H9 (cell line): ENCODE measurements around the gene SLC22A16. TPM values are rescaled to one million over a fixed set of nuclear protein-coding genes. Genes with fewer than 3 reads are reported as not detected.

Source experiments
- DNase-seq: peaks from one replicate; pipeline ENCODE4 v3.0.0-alpha.2; 2017
- H2AFZ ChIP-seq: one replicate; pipeline ENCODE4 v1.6.1; 2013; ENCODE audit warnings: mild to moderate bottlenecking, low read length, control low read depth, moderate library complexity
- H2AK5ac ChIP-seq: 2 replicates; pipeline ENCODE4 v1.6.1; 2013; ENCODE audit warnings: low read length, control low read depth, mixed read lengths; ENCODE audit not compliant: insufficient read length
- H2BK120ac ChIP-seq: one replicate; pipeline ENCODE4 v1.6.1; 2013; ENCODE audit warnings: low read depth, mild to moderate bottlenecking, low read length, control low read depth, inconsistent platforms; ENCODE audit not compliant: poor library complexity, severe bottlenecking
- H2BK12ac ChIP-seq: 2 replicates; pipeline ENCODE4 v1.6.1; 2013; ENCODE audit warnings: low read length, control low read depth, mixed read lengths, low read depth; ENCODE audit not compliant: insufficient read length
- H2BK15ac ChIP-seq: 2 replicates; pipeline ENCODE4 v1.6.1; 2013; ENCODE audit warnings: low read depth, low read length, control low read depth
- H2BK20ac ChIP-seq: one replicate; pipeline ENCODE4 v1.6.1; 2013; ENCODE audit warnings: low read depth, mild to moderate bottlenecking, low read length, control low read depth, inconsistent platforms; ENCODE audit not compliant: poor library complexity, severe bottlenecking
- H2BK5ac ChIP-seq: 2 replicates; pipeline ENCODE4 v1.6.1; 2013; ENCODE audit warnings: low read length, control low read depth, mixed read lengths; ENCODE audit not compliant: insufficient read length
- H3K14ac ChIP-seq: 2 replicates; pipeline ENCODE4 v1.6.1; 2013; ENCODE audit warnings: low read length, control low read depth; ENCODE audit not compliant: insufficient read depth
- H3K18ac ChIP-seq: 2 replicates; pipeline ENCODE4 v1.6.1; 2013; ENCODE audit warnings: low read depth, mild to moderate bottlenecking, mixed read lengths, low read length, control low read depth; ENCODE audit not compliant: insufficient read length
- H3K23ac ChIP-seq: 2 replicates; pipeline ENCODE4 v1.6.1; 2013; ENCODE audit warnings: low read length, control low read depth, mixed read lengths, low read depth; ENCODE audit not compliant: insufficient read length
- H3K23me2 ChIP-seq: 2 replicates; pipeline ENCODE4 v1.6.1; 2013; ENCODE audit warnings: low read depth, mild to moderate bottlenecking, mixed read lengths, low read length, control low read depth; ENCODE audit not compliant: insufficient read length, poor library complexity, severe bottlenecking
- H3K27ac ChIP-seq: 2 replicates; pipeline ENCODE4 v1.5.1; 2013; ENCODE audit warnings: low read length, control low read depth, mixed read lengths, low read depth; ENCODE audit not compliant: insufficient read length
- H3K27me3 ChIP-seq: 2 replicates; pipeline ENCODE4 v1.6.1; 2013; ENCODE audit warnings: low read length, control low read depth, inconsistent platforms; ENCODE audit not compliant: insufficient read depth
- H3K4ac ChIP-seq: 2 replicates; pipeline ENCODE4 v1.6.1; 2013; ENCODE audit warnings: low read depth, mild to moderate bottlenecking, control low read depth, inconsistent platforms, low read length, moderate library complexity
- H3K4me1 ChIP-seq: 2 replicates; pipeline ENCODE4 v1.6.1; 2013; ENCODE audit warnings: low read length, control low read depth, inconsistent platforms; ENCODE audit not compliant: insufficient read depth
- H3K4me2 ChIP-seq: 2 replicates; pipeline ENCODE4 v1.6.1; 2013; ENCODE audit warnings: low read length, control low read depth, mixed read lengths; ENCODE audit not compliant: insufficient read length, insufficient read depth
- H3K56ac ChIP-seq: 2 replicates; pipeline ENCODE4 v1.6.1; 2013; ENCODE audit warnings: low read depth, mild to moderate bottlenecking, mixed read lengths, low read length, control low read depth; ENCODE audit not compliant: insufficient read length
- H3K79me1 ChIP-seq: 2 replicates; pipeline ENCODE4 v1.6.1; 2013; ENCODE audit warnings: low read depth, mild to moderate bottlenecking, moderate library complexity, low read length, control low read depth, inconsistent platforms; ENCODE audit not compliant: insufficient read depth, poor library complexity, severe bottlenecking
- H3K79me2 ChIP-seq: 2 replicates; pipeline ENCODE4 v1.6.1; 2013; ENCODE audit warnings: low read length, control low read depth, inconsistent platforms; ENCODE audit not compliant: insufficient read depth
- H3K9ac ChIP-seq: 2 replicates; pipeline ENCODE4 v1.6.1; 2013; ENCODE audit warnings: low read length, control low read depth, mixed read lengths; ENCODE audit not compliant: insufficient read length; ENCODE audit errors: extremely low read depth
- H3K9me3 ChIP-seq: one replicate; pipeline ENCODE4 v1.6.1; 2013; ENCODE audit warnings: low read depth, low read length, inconsistent platforms; ENCODE audit not compliant: control insufficient read depth
- H3T11ph ChIP-seq: one replicate; pipeline ENCODE4 v1.6.1; 2013; ENCODE audit warnings: mild to moderate bottlenecking, low read length, control low read depth, inconsistent platforms
- H4K20me1 ChIP-seq: one replicate; pipeline ENCODE4 v1.6.1; 2013; ENCODE audit not compliant: control insufficient read depth, insufficient read length, insufficient read depth
- H4K5ac ChIP-seq: 2 replicates; pipeline ENCODE4 v1.6.1; 2013; ENCODE audit warnings: low read depth, mild to moderate bottlenecking, mixed read lengths, low read length, control low read depth; ENCODE audit not compliant: insufficient read length
- H4K8ac ChIP-seq: replicated peaks from 2 replicates; pipeline ENCODE4 v1.6.1; 2013; ENCODE audit warnings: low read length, control low read depth, mixed read lengths, low read depth; ENCODE audit not compliant: insufficient read length
- H4K91ac ChIP-seq: 2 replicates; pipeline ENCODE4 v1.6.1; 2013; ENCODE audit warnings: low read depth, mild to moderate bottlenecking, moderate library complexity, mixed read lengths, low read length, control low read depth; ENCODE audit not compliant: insufficient read length
- H3K27ac Mint-ChIP-seq, 3 experiments: 2 replicates in 2 of 3; 3 replicates in 1 of 3; pipeline ENCODE4 v1.8.0; 2020 to 2021; ENCODE audit warnings: mixed read lengths in 3 of 3, mild to moderate bottlenecking in 1 of 3, moderate library complexity in 1 of 3
- H3K27me3 Mint-ChIP-seq: 2 replicates; pipeline ENCODE4 v1.8.0; 2021; ENCODE audit warnings: low read depth, mild to moderate bottlenecking, moderate library complexity, mixed read lengths
- H3K36me3 Mint-ChIP-seq, 3 experiments: 2 replicates in 2 of 3; 3 replicates in 1 of 3; pipeline ENCODE4 v1.8.0; 2020 to 2021; ENCODE audit warnings: low read depth in 3 of 3, mixed read lengths in 3 of 3; ENCODE audit not compliant: insufficient read depth in 1 of 3
- H3K4me1 Mint-ChIP-seq, 2 experiments: 2 replicates each; pipeline ENCODE4 v1.8.0; 2020; ENCODE audit warnings: mixed read lengths in 2 of 2
- H3K4me3 Mint-ChIP-seq, 2 experiments: 2 replicates in 1 of 2; 3 replicates in 1 of 2; pipeline ENCODE4 v1.8.0; 2020 to 2021; ENCODE audit warnings: mild to moderate bottlenecking in 2 of 2, mixed read lengths in 2 of 2, moderate library complexity in 1 of 2
- H3K9me3 Mint-ChIP-seq, 2 experiments: 2 replicates in 1 of 2; 3 replicates in 1 of 2; pipeline ENCODE4 v1.8.0; 2020; ENCODE audit warnings: mild to moderate bottlenecking in 2 of 2, mixed read lengths in 2 of 2, moderate library complexity in 1 of 2
- CTCF ChIP-seq: fragments of 200-600 bp; sonication (generic); conservative IDR thresholded peaks from 3 replicates; pipeline ENCODE4 v1.8.0; 2021; ENCODE audit warnings: antibody characterized with exemption, mild to moderate bottlenecking
- WGBS: extraction: QIAGEN DNeasy Blood & Tissue Kit; methylation state at CpG from one replicate; pipeline ENCODE4 v1.1.7; 2013; ENCODE audit warnings: missing lambda C conversion rate, low lambda C conversion rate, mixed read lengths; ENCODE audit not compliant: insufficient read length; ENCODE audit errors: extremely low coverage; 5-methylcytosine and 5-hydroxymethylcytosine counted together
- total RNA-seq: library from RNA; stranded (reverse); gene quantifications from 2 replicates; pipeline ENCODE4 v1.2.1, GENCODE V29; 2021

The SLC22A16 gene
- total RNA-seq, 1 experiment from 2014 or later = not detected

GRCh38 chr6:110458476-110458875 lies 17.9 kb downstream of the SLC22A16 start:
- Histone ChIP-seq H2BK5ac (no peak overlapping the region), H3T11ph (no peak overlapping the region), H4K5ac (no peak overlapping the region), H2AFZ (no peak overlapping the region), H3K56ac (no peak overlapping the region), H3K79me1 (no peaks in the 10 kb centered on the region), H3K4ac (no peak overlapping the region), H2AK5ac (no peak overlapping the region), H3K79me2 (no peaks in the 10 kb centered on the region), H4K8ac (no peak overlapping the region), H3K4me2 (no peak overlapping the region), H3K18ac (no peak overlapping the region), H3K23ac (no peak overlapping the region), H3K9ac (no peak overlapping the region), H3K4me1 (no peaks in the 10 kb centered on the region), H3K14ac (no peak overlapping the region), H4K20me1 (no peaks in the 10 kb centered on the region), H4K91ac (no peak overlapping the region), H3K9me3 (no peaks in the 10 kb centered on the region), H3K27ac (no peak overlapping the region), H3K23me2 (no peaks in the 10 kb centered on the region), H2BK15ac (no peak overlapping the region), H2BK20ac (no peak overlapping the region), H3K27me3 (no peaks in the 10 kb centered on the region), H2BK120ac (no peak overlapping the region), H2BK12ac (no peak overlapping the region)
- H3K4me1 Mint-ChIP-seq = peaks cover 4 to 9% of the 10 kb centered on the region in 2 experiments
- DNase-seq = no peak
- H3K36me3 Mint-ChIP-seq = peaks cover 5 to 16% (median 7%) of the 10 kb centered on the region in 3 experiments; a peak in 6 of 7 replicates
- H3K4me3 Mint-ChIP-seq = no peak overlapping the region
- no peak for TF ChIP-seq CTCF
- no CpG with 5 or more reads among the region's 1 CpG for WGBS
- no peak overlapping the region; a peak in 1 of 7 replicates for H3K27ac Mint-ChIP-seq
- H3K9me3 Mint-ChIP-seq = peaks cover 21 to 25% of the 10 kb centered on the region in 2 experiments
- peaks cover 2% of the 10 kb centered on the region; the same call in 1 of the 2 replicates for H3K27me3 Mint-ChIP-seq
